Ectodermal cell (in vitro differentiated cells): ENCODE results near the gene ZNF468.
"Not testable (repeated sequence)": the region's sequence is repeated elsewhere in the genome, so short reads cannot be mapped to it uniquely, and the experiment has no call there.

Source experiments
- H3K27ac ChIP-seq: 2 replicates; pipeline ENCODE4 v1.7.0; 2013; ENCODE audit warnings: mild to moderate bottlenecking, low read depth, low read length; ENCODE audit not compliant: insufficient read depth, poor library complexity, severe bottlenecking
- H3K27me3 ChIP-seq: 2 replicates; pipeline ENCODE4 v1.7.0; 2013; ENCODE audit warnings: mild to moderate bottlenecking, low read length; ENCODE audit not compliant: insufficient read depth, control insufficient read depth, poor library complexity, severe bottlenecking
- H3K36me3 ChIP-seq: one replicate; pipeline ENCODE4 v1.7.0; 2013; ENCODE audit warnings: low read length; ENCODE audit not compliant: control insufficient read depth, insufficient read depth
- H3K4me1 ChIP-seq: one replicate; pipeline ENCODE4 v1.7.0; 2013; ENCODE audit warnings: low read length; ENCODE audit not compliant: control insufficient read depth, insufficient read depth
- H3K4me3 ChIP-seq: 2 replicates; pipeline ENCODE4 v1.7.0; 2013; ENCODE audit warnings: low read depth, low read length, control low read depth; ENCODE audit not compliant: insufficient read depth
- H3K9me3 ChIP-seq: 2 replicates; pipeline ENCODE4 v1.7.0; 2013; ENCODE audit warnings: mild to moderate bottlenecking, low read length, moderate library complexity; ENCODE audit not compliant: control insufficient read depth
- WGBS, 2 experiments: methylation state at CpG; one replicate each; pipeline ENCODE4 v1.1.7; 2013; ENCODE audit warnings: missing lambda C conversion rate in 2 of 2; 5-methylcytosine and 5-hydroxymethylcytosine counted together

The ZNF468 gene

DNA sequence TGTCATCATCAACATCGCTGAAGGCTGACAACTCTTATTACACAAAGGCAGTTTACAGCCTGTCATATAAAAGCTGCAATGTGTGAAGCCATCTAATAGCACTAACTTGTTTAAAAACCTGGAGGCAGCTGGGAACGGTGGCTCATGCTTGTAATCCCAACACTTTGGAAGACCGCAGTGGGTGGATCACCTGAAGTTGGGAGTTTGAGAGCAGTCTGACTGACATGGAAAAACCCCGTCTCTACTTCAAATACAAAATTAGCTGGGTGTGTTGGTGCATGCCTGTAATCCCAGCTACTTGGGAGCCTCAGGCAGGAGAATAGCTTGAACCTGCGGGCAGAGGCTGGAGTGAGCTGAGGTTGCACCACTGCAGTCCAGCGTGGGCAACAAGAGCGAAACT lies 27.6 kb downstream of the ZNF468 start:
- not testable (repeated sequence) for H3K36me3 ChIP-seq, H3K27ac ChIP-seq, H3K4me3 ChIP-seq, H3K27me3 ChIP-seq, H3K9me3 ChIP-seq, H3K4me1 ChIP-seq
- WGBS, 2 experiments: 81 to 88% methylated on average over 7 of the region's 7 CpGs

DNA sequence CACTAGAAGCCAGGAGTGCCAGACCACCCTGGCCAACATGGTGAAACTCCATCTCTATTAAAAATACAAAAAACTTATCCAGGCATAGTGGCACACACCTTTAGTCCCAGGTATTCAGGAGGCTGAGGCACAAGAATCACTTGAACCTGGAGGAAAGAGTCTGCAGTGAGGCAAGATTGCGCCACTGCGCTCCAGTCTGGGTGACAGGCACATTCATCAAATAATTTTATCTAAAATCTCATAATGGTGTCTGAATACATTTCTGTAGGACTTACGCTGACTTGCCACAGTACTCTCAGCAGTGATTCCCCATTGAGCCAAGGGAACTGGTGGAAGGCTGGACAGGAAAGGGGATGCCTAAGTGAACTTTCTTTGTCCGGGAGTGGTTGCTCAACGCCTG lies 31.7 kb downstream of the ZNF468 start:
- Histone ChIP-seq H3K27me3 (no peaks in the 10 kb centered on the region), H3K4me1 (no peaks in the 10 kb centered on the region), H3K36me3 (no peaks in the 10 kb centered on the region), H3K4me3 (no peak overlapping the region), H3K27ac (no peak overlapping the region), H3K9me3 (no peaks in the 10 kb centered on the region)
- 91 to 95% methylated on average over 5 of the region's 5 CpGs for WGBS, 2 experiments

DNA sequence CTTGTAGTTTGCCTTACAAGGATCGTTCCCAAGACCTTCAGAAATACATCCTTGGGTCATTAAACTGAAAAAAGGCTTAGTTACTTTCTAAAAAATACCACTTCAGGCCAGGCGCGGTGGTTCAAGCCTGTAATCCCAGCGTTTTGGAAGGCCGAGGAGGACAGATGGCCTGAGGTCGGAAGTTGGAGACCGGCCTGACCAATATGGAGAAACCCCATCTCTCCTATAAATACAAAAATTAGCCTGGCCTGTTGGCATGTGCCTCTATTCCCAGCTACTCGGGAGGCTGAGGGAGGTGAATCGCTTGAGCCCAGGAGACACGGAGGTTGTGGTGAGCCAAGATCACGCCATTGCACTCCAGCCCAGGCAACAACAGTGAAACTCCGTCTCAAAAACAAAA lies 33.7 kb downstream of the ZNF468 start:
- Histone ChIP-seq H3K4me3 (no peak overlapping the region), H3K27me3 (no peaks in the 10 kb centered on the region), H3K4me1 (no peaks in the 10 kb centered on the region), H3K36me3 (no peaks in the 10 kb centered on the region), H3K9me3 (no peaks in the 10 kb centered on the region), H3K27ac (no peak overlapping the region)
- 90 to 92% methylated on average over 10 to 11 of the region's 12 CpGs for WGBS, 2 experiments

DNA sequence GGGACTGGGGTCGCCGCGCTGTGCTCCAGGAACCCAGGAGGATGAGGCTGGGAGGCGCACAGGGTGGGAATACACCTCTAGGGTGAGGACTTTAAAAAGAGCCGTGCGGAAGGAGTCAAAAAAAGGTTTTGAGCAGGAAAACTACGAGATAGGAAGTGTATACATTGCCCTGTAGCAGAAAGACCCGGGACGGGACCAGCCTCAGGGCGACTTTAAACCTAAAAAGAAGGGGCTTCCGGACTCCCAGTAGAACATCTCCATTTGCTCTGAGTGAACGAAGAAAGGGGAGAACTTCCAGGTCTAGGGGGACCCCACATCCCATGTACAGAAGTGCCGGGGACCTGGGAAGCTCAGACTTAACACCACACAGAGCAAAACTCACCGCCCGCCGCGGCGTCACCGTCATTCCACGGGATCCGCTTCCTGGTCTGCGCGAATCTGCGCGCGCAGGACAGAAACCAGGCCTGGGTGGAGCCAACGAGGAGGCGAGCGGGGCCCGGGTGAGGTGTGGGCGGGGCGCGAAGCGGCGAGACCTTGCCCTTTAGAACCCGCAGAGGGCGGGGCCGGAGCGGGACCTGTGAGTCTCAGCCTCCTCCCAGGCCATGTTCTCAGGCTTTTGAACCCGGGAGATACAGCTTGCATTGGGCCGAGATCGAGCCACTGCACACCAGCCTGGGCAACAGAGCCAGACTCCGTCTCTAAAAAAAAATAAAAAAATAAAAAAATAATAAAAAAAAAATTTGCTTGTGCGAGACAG lies 36.0 kb downstream of the ZNF468 start, which contains the start of gene ZNF28:
Gene ZNF28 (minus strand): TSS at position 430 of the 757 bp plus-strand sequence. CDS start 3,675 bp downstream, outside the sequence.
- peak within 1 kb of the TSS; percentile 57 for H3K4me3 ChIP-seq
- 5 to 8% methylated on average over 28 to 34 of the region's 44 CpGs for WGBS, 2 experiments
- not testable (repeated sequence) for H3K4me1 ChIP-seq, H3K9me3 ChIP-seq, H3K27me3 ChIP-seq, H3K36me3 ChIP-seq, H3K27ac ChIP-seq

DNA sequence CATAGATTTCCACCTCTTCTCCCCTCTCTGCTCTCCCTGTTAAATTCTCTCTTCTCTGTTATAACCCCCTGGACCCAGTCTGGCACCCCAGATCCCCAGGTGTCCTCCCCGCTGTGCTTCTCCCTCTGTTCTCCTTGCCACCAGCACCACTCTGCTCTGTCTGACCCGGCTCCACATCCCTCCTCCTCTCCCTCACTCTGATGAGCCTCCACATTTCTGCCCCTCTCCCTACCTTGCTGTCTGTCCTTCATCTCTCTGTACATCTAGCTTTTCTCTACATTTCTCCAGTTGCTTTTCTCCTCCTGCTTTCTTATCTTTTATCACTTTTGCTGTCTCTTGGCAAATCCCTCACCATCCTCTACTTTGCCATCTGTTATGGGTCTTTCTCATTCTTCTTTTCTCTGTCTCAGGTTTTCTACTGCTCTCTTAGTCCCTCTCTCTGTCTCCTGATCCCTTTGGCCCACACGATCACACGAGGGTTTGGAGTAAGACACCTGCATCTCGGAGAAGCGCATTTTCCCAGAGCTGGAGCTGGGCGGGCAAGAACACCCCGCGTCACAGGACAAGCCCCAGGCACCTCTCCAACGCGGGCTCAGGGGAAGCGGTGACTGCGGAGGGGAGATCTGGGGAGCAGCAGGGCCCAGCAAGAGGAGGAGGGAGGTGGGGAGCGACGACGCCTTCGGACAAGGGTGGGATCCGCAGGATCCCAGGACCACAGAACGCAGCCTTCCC lies 36.8 kb downstream of the ZNF468 start:
- H3K4me1 ChIP-seq, H3K36me3 ChIP-seq, H3K9me3 ChIP-seq, H3K27ac ChIP-seq, H3K27me3 ChIP-seq: not testable (repeated sequence)
- 5 to 10% methylated on average over 14 of the region's 19 CpGs for WGBS, 2 experiments
- peak overlapping the region; percentile 57 for H3K4me3 ChIP-seq

DNA sequence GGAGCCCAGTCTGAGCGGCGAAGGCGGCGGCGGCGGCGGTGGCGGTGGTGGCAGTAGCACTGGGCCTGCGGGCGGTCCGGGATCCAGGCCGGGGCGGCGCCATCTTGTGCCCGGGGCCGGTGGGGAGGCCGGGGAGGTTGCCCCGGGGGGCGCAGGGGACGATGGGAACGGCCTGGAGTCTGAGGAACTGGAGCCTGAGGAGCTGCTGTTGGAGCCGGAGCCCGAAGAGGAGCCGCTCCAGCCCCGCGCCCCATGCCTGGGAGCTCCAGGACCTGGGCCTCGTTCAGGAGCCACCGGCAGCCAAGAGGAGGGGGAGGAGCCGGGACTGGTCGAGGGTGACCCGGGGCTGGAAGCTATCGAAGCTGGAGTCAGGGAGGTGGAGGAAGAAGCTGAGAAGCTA lies 47.6 kb downstream of the ZNF468 start:
- 94 to 95% methylated on average over 32 of the region's 32 CpGs for WGBS, 2 experiments

DNA sequence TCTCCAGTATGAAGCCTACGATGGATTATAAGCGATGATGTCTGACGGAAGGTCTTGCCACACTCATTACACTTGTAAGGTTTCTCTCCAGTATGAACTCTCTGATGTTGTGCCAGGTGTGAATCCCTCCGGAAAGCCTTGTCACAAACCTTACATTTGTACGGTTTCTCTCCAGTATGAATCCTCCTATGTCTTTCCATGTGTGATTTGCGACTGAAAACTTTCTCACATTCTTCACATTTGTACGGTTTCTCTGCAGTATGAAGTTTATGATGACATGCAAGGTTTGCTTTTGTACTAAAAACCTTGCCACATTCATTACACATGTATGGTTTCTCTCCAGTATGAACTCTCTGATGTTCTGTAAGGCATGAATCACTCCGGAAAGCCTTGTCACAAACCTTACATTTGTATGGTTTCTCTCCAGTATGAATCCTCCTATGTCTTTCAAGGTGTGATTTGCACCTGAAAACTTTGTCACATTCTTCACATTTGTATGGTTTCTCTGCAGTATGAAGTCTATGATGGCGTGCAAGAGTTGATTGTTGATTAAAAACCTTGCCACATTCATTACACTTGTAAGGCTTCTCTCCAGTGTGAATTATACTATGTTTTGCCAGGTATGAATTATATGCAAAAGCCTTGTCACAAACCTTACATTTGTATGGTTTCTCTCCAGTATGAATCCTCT lies 57.3 kb downstream of the ZNF468 start:
- H3K4me3 ChIP-seq, H3K4me1 ChIP-seq, H3K27me3 ChIP-seq, H3K9me3 ChIP-seq, H3K27ac ChIP-seq: not testable (repeated sequence)
- H3K36me3 ChIP-seq: peaks cover 58% of the 10 kb centered on the region
- 94% methylated on average over 8 to 9 of the region's 9 CpGs for WGBS, 2 experiments

More for the DNA sequence above, 47.6 kb downstream of the ZNF468 start:
- Histone ChIP-seq H3K4me3 (no peak overlapping the region), H3K9me3 (no peaks in the 10 kb centered on the region), H3K36me3 (peaks cover 26% of the 10 kb centered on the region), H3K27ac (no peak overlapping the region), H3K4me1 (no peaks in the 10 kb centered on the region), H3K27me3 (no peaks in the 10 kb centered on the region)

DNA sequence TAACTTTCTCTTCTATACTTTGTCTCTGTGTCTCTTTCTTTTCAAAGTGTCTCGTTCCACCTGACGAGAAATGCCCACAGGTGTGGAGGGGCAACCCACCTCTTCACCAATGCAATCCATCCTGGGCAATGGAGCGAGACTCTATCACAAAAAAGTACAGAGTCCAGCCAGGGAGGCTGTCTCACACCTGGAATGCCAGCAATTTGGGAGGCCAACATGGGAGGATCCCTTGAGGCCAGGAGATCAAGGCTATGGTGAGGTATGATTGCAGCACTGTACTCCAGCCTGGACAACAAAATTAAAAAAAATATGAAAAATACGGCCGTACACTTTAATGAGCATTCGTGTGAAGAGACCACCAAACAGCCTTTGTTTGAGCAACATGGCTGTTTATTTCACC lies 68.0 kb downstream of the ZNF468 start:
- Histone ChIP-seq H3K9me3 (no peaks in the 10 kb centered on the region), H3K4me3 (no peak overlapping the region), H3K4me1 (no peaks in the 10 kb centered on the region), H3K27me3 (peaks cover 17% of the 10 kb centered on the region), H3K36me3 (no peaks in the 10 kb centered on the region), H3K27ac (no peak overlapping the region)
- 88 to 90% methylated on average over 6 of the region's 6 CpGs for WGBS, 2 experiments
